ENCODE measurements around the gene ERCC6L.
"Not testable (repeated sequence)": the region's sequence is repeated elsewhere in the genome, so short reads cannot be mapped to it uniquely, and the experiment has no call there.

ERCC6L gene

DNA sequence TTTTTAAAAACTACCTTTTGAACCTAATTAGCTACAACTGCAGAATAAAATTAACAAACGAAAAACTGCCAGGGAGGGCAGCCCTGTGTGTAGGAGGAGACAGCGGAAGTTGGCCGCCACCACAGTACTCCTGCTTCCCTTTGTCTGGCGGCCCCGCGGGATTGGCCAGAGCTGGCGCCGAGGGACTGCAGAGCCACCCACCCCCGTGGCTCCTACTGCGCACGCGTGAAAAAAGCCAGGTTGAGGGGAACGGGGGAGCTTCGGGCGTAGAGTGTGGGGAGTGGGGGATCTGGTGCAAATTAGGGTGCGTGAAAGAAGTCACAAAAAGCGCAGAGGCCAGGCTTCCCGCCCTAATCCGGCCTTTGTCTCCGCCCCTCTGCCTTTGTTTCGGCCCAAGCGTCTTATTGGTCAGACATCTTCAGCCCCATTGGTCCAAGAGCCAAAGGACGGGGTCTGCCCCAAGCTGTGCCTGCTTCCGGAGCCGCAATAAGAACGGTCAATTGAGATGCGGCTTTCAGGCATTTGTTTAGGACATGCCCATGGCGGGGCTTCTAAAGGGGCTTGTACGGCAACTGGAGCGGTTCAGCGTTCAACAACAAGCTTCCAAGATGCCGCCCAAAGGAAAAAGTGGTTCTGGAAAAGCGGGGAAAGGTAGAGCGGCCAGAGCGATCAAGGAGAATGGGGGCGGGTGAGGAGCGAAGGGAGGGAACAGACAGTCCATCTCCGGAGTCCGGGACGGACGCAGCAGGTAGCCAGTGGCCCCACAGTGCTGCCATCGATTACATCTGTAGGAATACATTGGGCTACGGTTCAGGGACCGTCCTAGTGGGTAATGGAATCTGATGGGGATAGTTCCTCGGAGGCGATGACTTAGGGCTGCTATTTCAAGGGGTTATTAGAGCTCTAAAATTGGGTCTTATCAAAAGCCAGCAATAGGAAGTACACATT, 57.4 kb downstream of the ERCC6L start, which contains the start of gene PIN4:
Gene PIN4 (plus strand): TSS at position 580 of the 948 bp plus-strand sequence. CDS start 29 bp downstream, at position 609.
- peak within 1 kb of the TSS; percentile 92 for H3K27ac ChIP-seq
- ChIA-PET POLR2A (ENCODE audit: low non-redundant PET) (interaction anchor here (0.6 kb wide), 1 partner anchor 9 kb away, joined by 4 read pairs; no protein-coding TSS in a partner anchor), CTCF (no interaction called here)
- TF ChIP-seq, protein P1, sequence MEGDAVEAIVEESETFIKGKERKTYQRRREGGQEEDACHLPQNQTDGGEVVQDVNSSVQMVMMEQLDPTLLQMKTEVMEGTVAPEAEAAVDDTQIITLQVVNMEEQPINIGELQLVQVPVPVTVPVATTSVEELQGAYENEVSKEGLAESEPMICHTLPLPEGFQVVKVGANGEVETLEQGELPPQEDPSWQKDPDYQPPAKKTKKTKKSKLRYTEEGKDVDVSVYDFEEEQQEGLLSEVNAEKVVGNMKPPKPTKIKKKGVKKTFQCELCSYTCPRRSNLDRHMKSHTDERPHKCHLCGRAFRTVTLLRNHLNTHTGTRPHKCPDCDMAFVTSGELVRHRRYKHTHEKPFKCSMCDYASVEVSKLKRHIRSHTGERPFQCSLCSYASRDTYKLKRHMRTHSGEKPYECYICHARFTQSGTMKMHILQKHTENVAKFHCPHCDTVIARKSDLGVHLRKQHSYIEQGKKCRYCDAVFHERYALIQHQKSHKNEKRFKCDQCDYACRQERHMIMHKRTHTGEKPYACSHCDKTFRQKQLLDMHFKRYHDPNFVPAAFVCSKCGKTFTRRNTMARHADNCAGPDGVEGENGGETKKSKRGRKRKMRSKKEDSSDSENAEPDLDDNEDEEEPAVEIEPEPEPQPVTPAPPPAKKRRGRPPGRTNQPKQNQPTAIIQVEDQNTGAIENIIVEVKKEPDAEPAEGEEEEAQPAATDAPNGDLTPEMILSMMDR (conservative IDR thresholded peaks at IDR 0.05; ENCODE audit: low read depth), result no peak
- peak; percentile 80 for DNase-seq (ENCODE audit: low spot score)

DNA sequence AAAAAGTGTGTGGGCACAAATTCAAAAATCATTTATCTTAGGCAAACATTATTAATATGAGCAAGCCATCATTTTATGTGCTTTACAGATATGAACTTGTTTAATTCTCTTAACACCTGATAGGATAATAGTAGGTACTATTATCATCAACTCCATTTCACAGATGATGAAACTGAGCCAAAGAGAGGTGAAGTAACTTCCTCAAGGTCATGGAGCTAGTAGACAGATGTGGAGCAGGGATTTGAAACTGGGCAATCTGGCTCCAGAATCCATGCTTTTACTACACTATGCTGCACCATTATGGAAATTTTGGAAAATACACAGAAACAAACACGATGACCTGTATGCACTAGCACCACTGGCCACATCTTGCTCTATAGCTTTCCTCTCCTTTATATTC, 58.3 kb downstream of the ERCC6L start:
- TF ChIP-seq, protein P1 (conservative IDR thresholded peaks at IDR 0.05; ENCODE audit: low read depth), result no peak
- ChIA-PET POLR2A (ENCODE audit: low non-redundant PET) (no interaction called here), CTCF (no interaction called here)
- no peak for DNase-seq (ENCODE audit: low spot score)
- no peak overlapping the region for H3K27ac ChIP-seq

DNA sequence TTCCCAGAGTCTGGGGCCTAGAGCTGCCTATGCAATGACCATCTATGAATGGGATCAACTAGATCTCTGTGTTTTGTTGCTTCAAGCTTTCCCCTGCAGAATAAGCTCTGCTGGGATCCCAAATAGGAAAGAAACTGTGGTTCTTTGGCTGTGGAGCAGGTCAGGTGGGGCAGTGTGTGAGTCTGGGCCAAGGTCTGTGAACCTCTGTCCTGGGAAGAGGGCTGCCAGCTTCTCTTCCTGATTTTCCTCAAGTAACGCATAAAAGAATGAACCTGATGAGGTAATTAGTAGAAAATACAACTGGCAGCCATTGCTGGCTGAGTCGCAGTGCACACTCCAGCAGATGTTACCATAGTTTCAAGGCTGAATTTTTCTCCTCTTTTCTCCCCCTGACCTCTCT, 61.8 kb downstream of the ERCC6L start:
- CTCF ChIA-PET, result interaction anchor here (1.1 kb wide), 1 partner anchor 51 kb away, joined by 3 read pairs; no protein-coding TSS in a partner anchor
- no peak overlapping the region for H3K27ac ChIP-seq
- POLR2A ChIA-PET (ENCODE audit: low non-redundant PET), result no interaction called here
- TF ChIP-seq, protein P1 (conservative IDR thresholded peaks at IDR 0.05; ENCODE audit: low read depth), result no peak
- no peak for DNase-seq (ENCODE audit: low spot score)

DNA sequence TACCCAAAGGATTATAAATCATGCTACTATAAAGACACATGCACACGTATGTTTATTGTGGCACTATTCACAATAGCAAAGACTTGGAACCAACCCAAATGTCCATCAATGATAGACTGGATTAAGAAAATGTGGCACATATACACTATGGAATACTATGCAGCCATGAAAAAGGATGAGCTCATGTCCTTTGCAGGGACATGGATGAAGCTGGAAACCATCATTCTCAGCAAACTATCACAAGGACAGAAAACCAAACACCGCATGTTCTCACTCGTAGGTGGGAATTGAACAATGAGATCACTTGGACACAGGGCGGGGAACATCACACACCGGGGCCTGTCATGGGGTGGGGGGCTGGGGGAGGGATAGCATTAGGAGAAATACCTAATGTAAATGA, 62.5 kb downstream of the ERCC6L start:
- POLR2A ChIA-PET (ENCODE audit: low non-redundant PET); CTCF ChIA-PET; DNase-seq (ENCODE audit: low spot score); H3K27ac ChIP-seq: not testable (repeated sequence)

DNA sequence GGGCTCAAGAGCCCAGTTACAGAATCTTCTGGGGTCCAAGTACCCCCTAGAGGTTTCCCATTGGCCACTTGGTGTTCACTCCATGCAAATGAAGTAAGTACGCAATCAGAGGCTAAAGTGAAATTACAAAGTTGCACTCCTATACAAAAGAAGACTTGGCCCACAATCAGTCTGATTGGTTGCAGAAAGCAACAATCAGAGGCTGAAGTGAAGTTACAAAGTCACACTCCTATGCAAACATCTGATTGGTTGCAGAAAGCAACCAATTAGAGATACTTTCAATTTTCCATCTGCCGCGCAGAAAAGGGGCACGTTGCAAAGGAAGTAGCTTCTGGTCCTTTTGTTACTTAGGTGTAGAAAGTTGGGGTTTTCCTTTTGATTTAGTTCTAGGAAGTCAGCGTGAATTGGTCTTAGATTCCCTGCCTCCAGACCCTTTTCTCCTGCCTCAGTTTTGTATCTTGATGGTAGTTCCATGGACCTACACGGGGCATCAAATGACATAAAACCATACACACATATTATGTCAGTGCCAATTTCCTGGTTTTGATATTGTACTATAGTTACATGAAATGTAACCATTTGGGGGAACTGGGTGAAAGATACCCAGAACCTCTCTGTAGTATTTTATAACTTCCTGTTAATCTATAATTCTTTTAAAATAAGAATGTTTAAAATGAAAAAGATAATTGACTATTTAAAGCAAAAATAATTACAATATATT, 69.7 kb downstream of the ERCC6L start:
- TF ChIP-seq, protein P1 (conservative IDR thresholded peaks at IDR 0.05; ENCODE audit: low read depth), result no peak
- POLR2A ChIA-PET (ENCODE audit: low non-redundant PET), result no interaction called here
- CTCF ChIA-PET, result no interaction called here
- DNase-seq (ENCODE audit: low spot score), result no peak
- H3K27ac ChIP-seq, result no peak overlapping the region

DNA sequence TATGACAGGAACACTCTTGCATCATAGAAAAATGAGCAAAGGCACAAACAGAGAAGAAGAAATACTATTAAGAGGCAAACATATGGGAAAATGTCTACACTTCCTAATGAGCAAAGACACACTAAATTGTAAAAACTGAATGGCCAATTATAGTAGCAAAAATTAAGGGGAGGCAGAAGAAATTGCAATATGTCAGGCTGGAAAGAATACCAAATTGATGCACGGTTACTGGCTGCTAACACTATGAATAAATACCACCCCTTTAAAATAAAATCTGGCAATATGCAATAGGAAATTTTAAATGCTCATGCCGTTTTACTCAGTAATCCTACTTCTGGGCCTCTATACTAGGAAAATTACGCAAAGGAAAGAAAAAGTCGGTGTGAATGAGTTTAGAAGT, 73.3 kb downstream of the ERCC6L start:
- CTCF ChIA-PET, result no interaction called here
- POLR2A ChIA-PET (ENCODE audit: low non-redundant PET), result no interaction called here
- TF ChIP-seq, protein P1 (conservative IDR thresholded peaks at IDR 0.05; ENCODE audit: low read depth), result no peak
- no peak overlapping the region for H3K27ac ChIP-seq
- no peak for DNase-seq (ENCODE audit: low spot score)

Data from RWPE1 (cell line).